Ovary (tissue), 3 donors: Measurements from ENCODE around the gene KCNK5.

Experiments
- CTCF ChIP-seq, 3 donors: fragments of 450-650 bp in 2 of 3; fragments of 200-600 bp in 1 of 3; IDR thresholded peaks; one replicate each; pipeline versions ENCODE4 v1.5.1 to v1.8.0; 2016 to 2022; ENCODE audit warnings: antibody characterized with exemption in 3 of 3, mild to moderate bottlenecking in 1 of 3
- POLR2A ChIP-seq: fragments of 450-650 bp; IDR thresholded peaks from one replicate; pipeline ENCODE4 v1.6.1; 2017; ENCODE audit warnings: antibody characterized with exemption, mild to moderate bottlenecking, moderate library complexity
- donor health status: DM: no; HTN: no; CAD: no.

- TF ChIP-seq POLR2A, result no peak
- no peak for TF ChIP-seq CTCF (IDR thresholded peaks at IDR 0.05)
Measured at GRCh38 chr6:39197521-39197920, 31.8 kb downstream of the KCNK5 start.
